Tibial nerve (tissue), 4 donors: ENCODE measurements around the gene TSHZ1. TPM values are rescaled to one million over a fixed set of nuclear protein-coding genes. Genes with fewer than 3 reads are reported as not detected.

Experiments
- DNase-seq, 2 donors: peaks; one replicate each; pipeline ENCODE4 v3.0.0-alpha.2; 2019; ENCODE audit warnings: low spot score in 2 of 2
- H3K27ac ChIP-seq, 4 donors: fragments of 200-600 bp; sonication (generic) in 3 of 4; one replicate each; pipeline ENCODE4 v1.5.1; 2017 to 2019; ENCODE audit warnings: mild to moderate bottlenecking in 1 of 4
- H3K27me3 ChIP-seq, 2 donors: fragments of 200-600 bp; sonication (generic) in 1 of 2; one replicate each; pipeline versions ENCODE4 v1.5.1 to v1.6.0; 2017 to 2019
- H3K36me3 ChIP-seq, 3 donors: fragments of 200-600 bp; sonication (generic); one replicate each; pipeline ENCODE4 v1.5.1; 2018 to 2019
- H3K4me1 ChIP-seq, 4 donors: fragments of 200-600 bp; sonication (generic) in 3 of 4; one replicate each; pipeline ENCODE4 v1.5.1; 2017 to 2019
- H3K4me3 ChIP-seq, 4 donors: fragments of 200-600 bp; sonication (generic) in 3 of 4; one replicate each; pipeline ENCODE4 v1.5.1; 2017 to 2019; ENCODE audit warnings: mild to moderate bottlenecking in 1 of 4, moderate library complexity in 1 of 4
- H3K9me3 ChIP-seq, 4 donors: fragments of 200-600 bp; sonication (generic) in 3 of 4; one replicate each; pipeline ENCODE4 v1.5.1; 2017 to 2019
- EP300 ChIP-seq, 2 donors: sonication (generic); formaldehyde crosslinking; IDR thresholded peaks; one replicate each; pipeline ENCODE4 v1.6.1; 2017; ENCODE audit warnings: antibody characterized with exemption in 2 of 2, mild to moderate bottlenecking in 1 of 2
- POLR2A ChIP-seq, 2 donors: fragments of 450-650 bp; IDR thresholded peaks; one replicate each; pipeline ENCODE4 v1.6.1; 2017; ENCODE audit warnings: antibody characterized with exemption in 2 of 2, mild to moderate bottlenecking in 2 of 2, moderate library complexity in 2 of 2
- WGBS, 2 donors: methylation state at CpG; one replicate each; pipeline ENCODE4 v1.1.5; 2018; 5-methylcytosine and 5-hydroxymethylcytosine counted together
- total RNA-seq, 4 donors: library from RNA; depleted of rRNA; stranded (reverse); fragments of >200 nt; gene quantifications; one replicate each; pipeline ENCODE4 v1.1.0, GENCODE V29; 2016
- TF ChIP-seq, protein P1 (sequence below), 5 experiments: fragments of 200-600 bp in 3 of 5; fragments of 450-650 bp in 2 of 5; sonication (generic) in 3 of 5; IDR thresholded peaks; one replicate each; pipeline ENCODE4 v1.5.1; 2016 to 2019; ENCODE audit warnings: antibody characterized with exemption in 5 of 5, mild to moderate bottlenecking in 3 of 5, moderate library complexity in 2 of 5

The TSHZ1 gene
- total RNA-seq, 4 donors from 2014 or later = 15.6 to 23.7 (median 18.3) TPM

DNA sequence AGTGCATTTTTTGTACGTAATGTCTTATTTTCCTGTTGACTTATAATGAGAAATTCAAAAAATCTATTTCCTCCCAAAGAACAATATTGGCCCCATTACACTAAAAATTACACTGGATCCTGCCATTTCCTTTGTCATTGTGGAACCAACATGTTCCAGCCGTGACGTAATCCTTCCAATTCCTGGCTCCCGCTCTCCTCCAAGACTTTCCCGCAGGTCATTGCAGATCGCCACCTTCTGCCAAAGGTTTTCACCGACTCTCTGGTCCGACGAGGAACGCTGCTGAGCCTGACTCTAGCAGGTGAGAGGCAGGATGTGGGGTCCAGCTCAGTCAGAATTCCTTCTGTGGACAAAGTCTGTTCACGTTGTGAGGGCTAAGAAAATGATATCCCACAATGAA is 39.7 kb upstream of the TSHZ1 start:
- DNase-seq = no peak
- no peak for TF ChIP-seq POLR2A (IDR thresholded peaks at IDR 0.05)
- TF ChIP-seq, protein P1, sequence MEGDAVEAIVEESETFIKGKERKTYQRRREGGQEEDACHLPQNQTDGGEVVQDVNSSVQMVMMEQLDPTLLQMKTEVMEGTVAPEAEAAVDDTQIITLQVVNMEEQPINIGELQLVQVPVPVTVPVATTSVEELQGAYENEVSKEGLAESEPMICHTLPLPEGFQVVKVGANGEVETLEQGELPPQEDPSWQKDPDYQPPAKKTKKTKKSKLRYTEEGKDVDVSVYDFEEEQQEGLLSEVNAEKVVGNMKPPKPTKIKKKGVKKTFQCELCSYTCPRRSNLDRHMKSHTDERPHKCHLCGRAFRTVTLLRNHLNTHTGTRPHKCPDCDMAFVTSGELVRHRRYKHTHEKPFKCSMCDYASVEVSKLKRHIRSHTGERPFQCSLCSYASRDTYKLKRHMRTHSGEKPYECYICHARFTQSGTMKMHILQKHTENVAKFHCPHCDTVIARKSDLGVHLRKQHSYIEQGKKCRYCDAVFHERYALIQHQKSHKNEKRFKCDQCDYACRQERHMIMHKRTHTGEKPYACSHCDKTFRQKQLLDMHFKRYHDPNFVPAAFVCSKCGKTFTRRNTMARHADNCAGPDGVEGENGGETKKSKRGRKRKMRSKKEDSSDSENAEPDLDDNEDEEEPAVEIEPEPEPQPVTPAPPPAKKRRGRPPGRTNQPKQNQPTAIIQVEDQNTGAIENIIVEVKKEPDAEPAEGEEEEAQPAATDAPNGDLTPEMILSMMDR (IDR thresholded peaks at IDR 0.05) = no peak
- TF ChIP-seq EP300 (IDR thresholded peaks at IDR 0.05) = no peak
- Histone ChIP-seq H3K4me1 (no peaks in the 10 kb centered on the region), H3K27ac (no peak overlapping the region), H3K4me3 (no peak overlapping the region), H3K9me3 (peaks cover 0 to 20% (median 0%) of the 10 kb centered on the region in 4 donors), H3K27me3 (no peaks in the 10 kb centered on the region), H3K36me3 (no peaks in the 10 kb centered on the region)
- 80 to 89% methylated on average over 11 of the region's 11 CpGs for WGBS, 2 donors

DNA sequence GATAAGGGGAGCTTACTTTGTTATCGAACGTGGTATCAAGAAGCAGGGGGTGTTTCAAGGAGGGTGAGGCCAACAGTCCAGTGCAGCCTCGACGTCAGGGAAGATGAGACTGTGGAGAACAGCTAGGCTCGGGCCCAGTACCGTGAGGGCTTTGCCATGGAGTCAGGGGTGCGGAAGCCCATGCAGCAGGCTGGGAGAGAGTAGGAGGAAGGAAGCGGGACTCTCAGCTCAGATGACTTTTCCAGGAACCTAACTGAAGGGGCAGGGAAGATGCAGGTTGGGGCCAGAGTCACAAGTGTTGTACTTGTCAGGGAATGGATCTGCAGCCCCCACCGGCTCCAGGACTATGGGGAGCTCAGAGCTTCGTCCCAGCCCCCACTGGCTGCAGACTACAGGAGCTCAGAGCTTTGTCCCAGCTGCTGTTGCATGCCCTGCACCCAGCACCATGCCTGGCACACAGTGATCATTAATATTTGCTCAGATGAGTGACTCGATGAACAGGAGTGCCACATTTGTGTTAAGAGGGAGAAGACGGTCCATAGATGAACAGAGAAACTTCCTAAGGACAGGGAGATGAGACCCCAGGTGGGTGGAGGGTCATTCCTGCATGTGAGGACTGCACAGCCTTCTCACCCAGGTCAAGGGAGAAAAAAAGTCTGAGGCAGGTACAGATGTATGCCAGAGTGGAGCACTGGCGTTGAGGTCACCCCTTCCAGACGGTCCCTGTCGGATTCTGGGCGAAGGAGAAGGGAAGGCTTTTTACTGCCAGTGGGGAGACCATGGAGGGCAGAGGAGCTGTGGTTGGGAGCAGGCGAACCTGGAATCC is 38.1 kb upstream of the TSHZ1 start:
- whole genome bisulfite sequencing, 2 donors = 76 to 82% methylated on average over 17 of the region's 17 CpGs
- H3K9me3 ChIP-seq = peaks cover 0 to 14% (median 0%) of the 10 kb centered on the region in 4 donors
- no peaks in the 10 kb centered on the region for H3K4me1 ChIP-seq
- TF ChIP-seq EP300 (IDR thresholded peaks at IDR 0.05) (no peak), POLR2A (IDR thresholded peaks at IDR 0.05) (no peak)
- TF ChIP-seq, protein P1 (IDR thresholded peaks at IDR 0.05) = no peak
- DNase-seq = no peak
- no peaks in the 10 kb centered on the region for H3K27me3 ChIP-seq
- H3K27ac ChIP-seq = no peak overlapping the region
- H3K4me3 ChIP-seq = no peak overlapping the region
- no peaks in the 10 kb centered on the region for H3K36me3 ChIP-seq

DNA sequence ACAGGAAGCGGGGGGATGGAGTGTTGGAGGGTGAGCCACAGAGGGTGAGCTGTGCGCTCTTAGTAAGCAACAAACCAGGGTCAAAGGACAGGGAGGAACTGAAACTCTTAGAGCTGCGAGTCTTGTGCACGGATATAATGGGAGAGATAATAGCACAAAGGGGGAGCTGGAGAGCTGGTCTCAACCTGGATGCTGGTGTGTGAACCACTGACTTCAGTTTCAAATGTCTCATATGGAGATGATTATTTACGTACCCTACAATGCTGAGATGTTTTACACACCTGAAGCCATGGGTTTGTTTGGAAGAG is 37.5 kb upstream of the TSHZ1 start:
- TF ChIP-seq EP300 (IDR thresholded peaks at IDR 0.05) (no peak), POLR2A (IDR thresholded peaks at IDR 0.05) (no peak)
- TF ChIP-seq, protein P1 (IDR thresholded peaks at IDR 0.05) = no peak
- no peaks in the 10 kb centered on the region for H3K4me1 ChIP-seq
- no peak overlapping the region for H3K4me3 ChIP-seq
- peaks cover 0 to 9% (median 0%) of the 10 kb centered on the region in 4 donors for H3K9me3 ChIP-seq
- no peaks in the 10 kb centered on the region for H3K36me3 ChIP-seq
- H3K27me3 ChIP-seq = no peaks in the 10 kb centered on the region
- WGBS, 2 donors = 47 to 48% methylated on average over 5 of the region's 5 CpGs
- no peak overlapping the region for H3K27ac ChIP-seq
- no peak for DNase-seq

DNA sequence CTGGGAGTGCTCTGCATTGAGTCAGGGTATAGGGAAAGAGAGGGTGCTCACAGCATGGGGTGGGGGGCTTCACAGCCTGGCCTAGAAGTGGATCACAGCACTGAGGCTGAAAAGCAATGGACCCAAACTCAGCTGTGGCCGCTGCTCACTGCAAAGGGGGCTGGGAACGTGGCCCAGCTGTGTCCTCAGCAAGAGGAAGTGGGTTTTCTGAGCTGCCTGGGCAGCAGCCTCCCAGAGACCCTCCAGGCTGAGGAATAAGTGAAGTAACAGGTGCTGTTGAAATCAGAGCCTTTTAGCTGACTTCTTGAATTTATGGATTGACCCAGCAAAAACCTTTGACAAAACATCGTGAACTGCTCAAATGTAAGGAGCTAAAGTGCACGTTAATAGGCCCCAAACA is 36.9 kb upstream of the TSHZ1 start:
- Histone ChIP-seq H3K27ac (no peak overlapping the region), H3K4me1 (no peaks in the 10 kb centered on the region), H3K36me3 (no peaks in the 10 kb centered on the region), H3K9me3 (peaks cover 0 to 8% (median 0%) of the 10 kb centered on the region in 4 donors), H3K27me3 (no peaks in the 10 kb centered on the region), H3K4me3 (no peak overlapping the region)
- no peak for TF ChIP-seq EP300 (IDR thresholded peaks at IDR 0.05)
- no peak for TF ChIP-seq POLR2A (IDR thresholded peaks at IDR 0.05)
- TF ChIP-seq, protein P1 (IDR thresholded peaks at IDR 0.05) = no peak
- no peak for DNase-seq
- WGBS, 2 donors = 72 to 79% methylated on average over 4 of the region's 4 CpGs

DNA sequence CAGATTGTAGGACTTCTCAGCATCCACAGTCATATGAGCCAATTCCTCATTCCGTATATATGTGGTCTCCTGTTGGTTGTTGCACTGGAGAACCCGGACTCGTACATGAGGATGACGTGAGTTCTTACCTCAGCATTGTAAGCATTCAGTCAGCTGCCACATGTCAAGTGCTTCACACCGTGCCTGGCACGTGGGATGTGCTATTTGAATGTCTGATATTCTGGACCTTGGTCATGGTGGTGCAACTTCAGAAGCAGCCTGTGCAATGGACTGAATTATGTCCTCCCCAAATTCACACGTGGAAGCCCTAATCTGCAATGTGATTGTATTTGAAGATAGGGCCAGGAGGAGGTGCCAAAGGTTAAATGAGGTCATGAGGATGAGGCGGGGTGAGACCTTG is 33.7 kb upstream of the TSHZ1 start:
- Histone ChIP-seq H3K9me3 (peaks cover 0 to 10% (median 0%) of the 10 kb centered on the region in 4 donors), H3K27ac (no peak overlapping the region), H3K27me3 (no peaks in the 10 kb centered on the region), H3K36me3 (no peaks in the 10 kb centered on the region), H3K4me3 (no peak overlapping the region), H3K4me1 (no peaks in the 10 kb centered on the region)
- DNase-seq = no peak
- WGBS, 2 donors = 89% methylated on average over 8 of the region's 8 CpGs
- TF ChIP-seq, protein P1 (IDR thresholded peaks at IDR 0.05) = no peak
- TF ChIP-seq EP300 (IDR thresholded peaks at IDR 0.05) (no peak), POLR2A (IDR thresholded peaks at IDR 0.05) (no peak)
